ENCODE results near the gene CFAP77.

The CFAP77 gene

GRCh38 chr9:132584601-132585560, 174.9 kb downstream of the CFAP77 start:
- DNase-seq = no peak

DNA sequence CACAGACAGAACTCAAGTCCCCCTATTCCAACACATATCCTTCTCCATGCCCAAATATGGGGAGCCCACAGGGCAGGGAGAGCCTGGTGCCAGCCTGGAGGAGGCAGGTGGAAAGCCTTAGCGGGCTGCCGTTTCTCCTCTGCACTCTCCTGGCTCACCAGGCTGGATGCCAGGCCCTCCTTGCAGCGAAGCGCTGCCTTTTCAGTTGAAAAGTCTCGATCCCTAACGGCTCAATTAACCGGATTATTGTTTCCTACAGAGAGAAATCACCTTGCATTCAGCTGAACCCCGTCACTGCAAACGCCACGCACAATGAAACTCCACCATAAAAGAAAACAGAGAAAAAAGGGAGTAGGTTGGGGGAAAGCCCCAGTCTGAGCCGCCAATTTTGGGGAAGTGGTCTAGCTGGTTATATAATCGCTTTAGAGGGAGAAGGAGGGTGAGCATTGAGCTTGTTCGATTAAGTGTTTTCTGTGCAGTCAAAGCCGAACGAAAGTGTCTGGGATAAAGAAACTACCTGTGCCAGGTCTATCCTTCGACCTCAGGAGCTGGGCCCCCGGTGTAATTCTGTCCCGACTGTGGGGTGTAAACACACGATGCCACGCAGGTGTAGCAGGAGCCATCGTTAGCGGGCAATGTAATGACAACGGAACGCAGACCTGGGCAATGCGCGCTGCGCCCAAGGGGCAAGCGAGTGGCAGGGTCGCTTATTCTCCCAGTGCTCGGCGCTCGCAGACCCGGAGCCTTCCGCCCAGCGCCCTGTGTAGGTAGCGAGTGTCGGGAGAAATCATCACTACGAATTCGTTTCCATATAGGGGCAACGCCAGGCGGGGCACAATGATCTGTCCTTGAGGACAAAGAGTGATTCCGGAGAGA, 176.2 kb downstream of the CFAP77 start:
- DNase-seq = no peak

DNA sequence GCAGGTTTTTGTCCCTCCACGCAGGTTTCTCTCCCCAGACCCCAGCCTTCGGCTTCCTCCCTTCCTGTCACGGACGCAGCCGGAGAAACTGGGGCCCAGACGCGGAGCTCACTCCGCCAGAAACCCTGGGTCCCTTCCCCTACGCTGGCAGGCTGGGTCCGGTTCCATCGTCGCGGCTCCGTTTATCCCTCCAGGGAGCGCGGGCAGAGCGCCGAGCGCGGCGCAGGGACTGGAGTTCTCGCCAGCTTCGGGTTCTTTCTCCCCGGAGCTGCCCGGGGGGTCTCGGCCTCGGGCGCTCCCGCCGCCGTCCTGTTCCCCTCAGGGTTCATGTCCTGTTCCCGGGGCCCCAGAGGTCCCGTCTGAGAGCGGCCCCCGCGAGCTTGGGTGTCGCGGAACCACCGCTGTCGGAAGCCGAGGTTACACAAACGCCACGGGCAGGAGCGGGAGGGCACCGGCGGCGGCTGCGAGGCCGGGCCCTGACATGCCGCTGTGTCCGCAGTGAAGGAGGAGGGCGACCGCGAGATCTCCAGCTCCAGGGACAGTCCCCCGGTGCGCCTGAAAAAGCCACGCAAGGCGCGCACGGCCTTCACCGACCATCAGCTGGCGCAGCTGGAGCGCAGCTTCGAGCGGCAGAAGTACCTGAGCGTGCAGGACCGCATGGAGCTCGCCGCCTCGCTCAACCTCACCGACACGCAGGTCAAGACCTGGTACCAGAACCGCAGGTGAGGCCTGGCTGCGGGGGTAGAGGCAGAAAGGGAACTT, 177.0 kb downstream of the CFAP77 start:
- DNase-seq = no peak

DNA sequence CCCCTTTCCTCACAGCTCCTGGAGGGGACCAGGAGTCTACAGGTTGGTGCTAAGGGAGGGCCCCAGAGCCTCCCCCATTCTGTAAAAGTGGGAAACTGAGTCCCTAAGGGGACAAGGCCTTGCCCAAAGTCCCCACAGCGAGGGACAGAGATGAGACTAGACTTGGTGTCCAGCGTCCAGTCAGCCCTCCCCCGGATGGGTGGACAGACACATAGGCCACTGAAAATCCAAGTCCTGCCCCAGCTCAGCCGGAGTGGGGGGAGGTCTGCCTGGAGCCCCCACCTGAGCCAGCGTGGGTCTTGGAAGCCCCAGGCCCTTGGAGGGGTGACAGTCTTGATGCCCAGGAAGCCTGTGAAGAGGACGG, 177.6 kb downstream of the CFAP77 start:
- DNase-seq = no peak

GRCh38 chr9:132588098-132588497, 178.1 kb downstream of the CFAP77 start:
- DNase-seq = no peak

- DNase-seq = no peak
Measured at GRCh38 chr9:132588501-132589147, 178.6 kb downstream of the CFAP77 start.

- no peak for DNase-seq
Measured at GRCh38 chr9:132589148-132590036, 179.4 kb downstream of the CFAP77 start.

GRCh38 chr9:132590037-132590317, 180.0 kb downstream of the CFAP77 start:
- no peak for DNase-seq

DNA sequence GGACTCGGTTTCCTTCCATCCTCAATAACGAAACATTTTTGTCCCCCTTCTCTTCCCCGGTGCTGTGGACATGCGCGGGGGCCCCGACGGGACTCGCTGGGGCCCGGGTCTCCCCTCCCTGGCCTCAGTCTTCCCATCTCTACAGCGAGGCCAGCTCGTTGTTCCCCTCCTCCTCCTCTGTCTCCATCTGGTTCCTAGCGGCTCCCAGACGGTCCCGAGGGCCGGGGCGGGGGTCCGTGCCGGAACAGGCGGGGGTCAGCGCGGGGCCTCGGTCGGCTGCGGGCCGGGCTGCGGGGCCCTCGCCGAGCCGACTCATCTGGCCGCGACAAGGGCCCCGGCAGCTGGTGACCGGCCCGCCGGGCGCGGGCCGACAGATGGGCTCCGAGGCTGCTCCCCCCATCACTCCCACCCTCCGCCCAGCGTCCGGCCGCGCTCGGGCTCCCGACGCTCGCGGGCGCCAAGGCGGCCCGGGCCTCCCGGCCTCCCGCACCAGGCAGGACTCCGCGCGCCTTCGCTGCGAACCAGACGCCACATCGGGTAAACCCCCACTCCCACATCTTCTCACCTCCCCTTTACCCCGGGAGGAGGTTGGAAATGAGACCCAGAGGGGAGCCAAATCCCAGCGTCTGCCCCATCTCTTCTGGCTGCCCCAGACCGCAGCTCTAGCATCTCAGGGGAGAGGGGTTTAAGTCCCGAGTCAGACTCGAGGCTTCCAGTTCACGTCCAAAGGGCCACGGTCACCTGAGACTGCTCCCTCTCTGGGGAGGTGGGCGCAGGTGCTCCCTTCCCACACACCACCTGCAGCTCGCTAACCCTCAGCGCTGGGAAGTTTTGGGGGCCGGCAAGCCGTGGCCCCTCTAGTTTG, 180.5 kb downstream of the CFAP77 start:
- DNase-seq = no peak

DNA sequence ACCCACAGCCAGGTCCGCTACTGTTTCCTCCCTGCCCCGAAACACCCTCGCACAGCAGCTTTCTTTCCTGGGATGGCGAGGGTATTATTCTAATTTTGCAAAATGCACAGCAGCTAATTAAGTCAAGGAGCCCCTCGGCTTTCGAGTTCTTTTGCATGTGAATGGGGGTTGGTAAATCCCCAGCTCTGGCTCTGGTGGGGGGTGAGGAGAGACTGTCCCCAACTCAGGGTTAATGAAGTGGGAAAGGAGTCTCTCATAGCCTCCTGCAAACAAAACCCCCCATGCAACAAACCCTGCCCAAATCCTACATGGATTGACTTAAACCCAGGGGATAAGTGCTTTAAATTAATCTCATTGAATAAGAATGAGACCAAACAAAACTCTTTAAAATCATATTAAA, 181.2 kb downstream of the CFAP77 start:
- DNase-seq = no peak

- no peak for DNase-seq
Measured at GRCh38 chr9:132591751-132592314, 181.8 kb downstream of the CFAP77 start.

- no peak for DNase-seq
Measured at GRCh38 chr9:132592451-132592850, 182.4 kb downstream of the CFAP77 start.

DNA sequence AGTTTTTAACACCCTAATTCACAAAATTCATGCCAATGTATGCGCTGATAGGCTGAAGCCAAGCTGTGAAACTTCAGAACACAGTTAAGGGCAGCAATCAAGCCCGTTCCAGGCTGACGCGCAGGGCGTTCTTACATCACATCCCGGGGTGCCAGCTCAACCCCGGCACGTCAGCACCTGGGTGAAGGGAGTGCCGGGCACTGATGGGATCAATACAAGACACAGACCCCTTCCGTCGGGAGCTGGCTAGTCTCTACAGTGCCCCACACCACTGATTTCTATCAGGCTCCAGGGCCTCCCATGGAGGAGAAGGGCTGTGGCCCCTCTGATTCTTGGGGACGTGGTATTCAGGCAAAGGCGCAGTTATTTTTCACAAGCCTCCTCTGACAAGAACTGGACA, 184.4 kb downstream of the CFAP77 start:
- no peak for DNase-seq

- DNase-seq = no peak
Measured at GRCh38 chr9:132595319-132595718, 185.3 kb downstream of the CFAP77 start.

- no peak for DNase-seq
Measured at GRCh38 chr9:132596200-132596599, 186.2 kb downstream of the CFAP77 start.

DNA sequence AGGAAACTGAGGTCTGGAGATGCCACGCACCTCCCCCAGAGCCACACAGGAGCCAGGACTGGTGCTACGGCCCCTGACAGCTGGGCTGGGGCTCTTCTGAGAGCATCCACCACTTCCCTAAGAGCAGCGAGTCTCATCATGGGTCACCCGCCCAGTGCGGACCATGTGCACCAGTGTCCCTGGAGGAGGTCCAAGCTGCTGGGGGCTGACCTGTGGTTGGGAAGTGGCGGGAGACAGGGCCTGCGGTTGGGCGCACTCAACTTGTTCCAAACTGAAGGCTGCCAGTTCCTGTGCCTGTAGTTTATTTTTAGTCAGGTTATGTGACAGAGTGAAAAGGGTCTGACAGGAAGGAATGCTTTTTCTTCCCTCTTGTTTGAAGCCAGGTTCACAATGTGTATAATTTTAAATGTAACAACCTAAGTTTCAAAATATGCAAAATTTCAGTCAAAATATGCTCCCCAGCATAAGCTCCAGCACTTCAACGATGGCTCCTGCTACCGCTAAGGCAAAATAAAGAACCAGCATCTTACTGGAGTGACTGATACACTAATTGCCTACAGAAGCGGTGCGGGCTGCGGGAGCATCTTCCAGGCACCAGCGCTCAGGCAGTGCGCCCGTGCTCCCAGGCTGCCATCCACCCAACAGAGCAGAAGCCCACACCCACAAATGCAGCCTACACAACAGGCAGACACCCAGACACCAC, 187.2 kb downstream of the CFAP77 start:
- no peak for DNase-seq

GRCh38 chr9:132600326-132600984, 190.4 kb downstream of the CFAP77 start:
- DNase-seq = no peak

DNA sequence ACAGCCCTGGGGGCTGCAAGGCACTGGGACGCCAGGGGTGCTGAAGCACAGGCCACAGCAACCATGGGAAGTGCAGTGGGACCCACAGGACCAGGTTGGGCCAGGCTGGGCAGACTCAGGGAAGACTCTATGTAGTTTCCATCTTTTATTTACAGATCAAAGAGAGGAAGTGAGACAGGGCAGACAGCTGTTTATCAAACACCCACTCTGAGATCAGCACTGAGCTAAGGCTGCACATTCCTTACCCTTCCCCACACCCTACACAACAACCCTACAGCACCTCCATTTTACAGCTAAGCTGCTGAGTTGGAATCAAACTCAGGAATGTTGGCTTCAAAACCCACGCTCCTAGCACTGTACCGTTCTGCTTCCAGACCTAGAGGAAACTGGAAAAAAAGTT, 192.2 kb downstream of the CFAP77 start:
- no peak for DNase-seq

DNA sequence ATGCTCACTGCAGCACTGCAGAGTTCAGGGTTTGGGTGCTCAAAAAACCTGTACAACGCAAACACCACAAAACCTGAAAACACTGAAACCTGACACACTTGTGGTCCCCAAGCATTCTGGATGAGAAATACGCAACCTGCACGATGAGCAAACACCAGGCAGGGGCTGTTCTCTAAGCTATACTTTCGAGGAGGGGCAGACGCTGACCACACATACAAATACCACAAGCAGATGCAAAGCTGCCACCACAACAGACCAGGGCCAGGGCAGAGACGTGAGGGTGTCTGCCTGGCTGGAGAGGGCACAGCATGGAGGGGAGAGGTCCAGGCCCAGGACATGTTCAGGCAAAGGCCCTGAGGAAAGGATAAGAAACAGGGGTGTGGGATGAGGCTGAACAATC, 195.4 kb downstream of the CFAP77 start:
- no peak for DNase-seq
